NT2/D1 (cell line): ENCODE measurements around the gene RAPGEF6.

Experiments
- SUZ12 ChIP-seq: IDR thresholded peaks from 2 replicates; pipeline ENCODE4 v1.6.1; 2011; ENCODE audit not compliant: insufficient read length, insufficient read depth; ENCODE audit errors: extremely low read depth
- YY1 ChIP-seq: IDR thresholded peaks from 2 replicates; pipeline ENCODE4 v1.6.1; 2011; ENCODE audit not compliant: insufficient read length, insufficient read depth
- ZNF274 ChIP-seq: IDR thresholded peaks from 2 replicates; pipeline ENCODE4 v1.6.1; 2011; ENCODE audit warnings: mild to moderate bottlenecking, low read depth, low read length

- TF ChIP-seq SUZ12 (no peak), YY1 (no peak), ZNF274 (no peak)
These were observed 100.1 kb downstream of the RAPGEF6 start for GRCh38 chr5:131534974-131535373.
